Omental fat pad (tissue), 4 donors: ENCODE results near the gene LRPAP1. TPM values are rescaled to one million over a fixed set of nuclear protein-coding genes. Genes with fewer than 3 reads are reported as not detected.

ENCODE experiments used
- ATAC-seq: fragments of 150-250 bp; one replicate; pipeline ENCODE4 v1.9.1; 2016; ENCODE audit warnings: mild to moderate bottlenecking, moderate library complexity; ENCODE audit not compliant: low FRiP score
- DNase-seq: peaks from one replicate; pipeline ENCODE4 v3.0.0-alpha.2; 2019; ENCODE audit warnings: low spot score
- total RNA-seq, 4 donors: library from RNA; depleted of rRNA; stranded (reverse); fragments of >200 nt; gene quantifications; one replicate each; pipeline ENCODE4 v1.1.0, GENCODE V29; 2016
- TF ChIP-seq, protein P1 (sequence below), 3 donors: fragments of 450-650 bp; IDR thresholded peaks; one replicate each; pipeline ENCODE4 v1.5.1; 2016 to 2017; ENCODE audit warnings: antibody characterized with exemption in 3 of 3, mild to moderate bottlenecking in 3 of 3, moderate library complexity in 2 of 3

The LRPAP1 gene
- total RNA-seq, 4 donors from 2014 or later: 119 to 141 (median 127) TPM

DNA sequence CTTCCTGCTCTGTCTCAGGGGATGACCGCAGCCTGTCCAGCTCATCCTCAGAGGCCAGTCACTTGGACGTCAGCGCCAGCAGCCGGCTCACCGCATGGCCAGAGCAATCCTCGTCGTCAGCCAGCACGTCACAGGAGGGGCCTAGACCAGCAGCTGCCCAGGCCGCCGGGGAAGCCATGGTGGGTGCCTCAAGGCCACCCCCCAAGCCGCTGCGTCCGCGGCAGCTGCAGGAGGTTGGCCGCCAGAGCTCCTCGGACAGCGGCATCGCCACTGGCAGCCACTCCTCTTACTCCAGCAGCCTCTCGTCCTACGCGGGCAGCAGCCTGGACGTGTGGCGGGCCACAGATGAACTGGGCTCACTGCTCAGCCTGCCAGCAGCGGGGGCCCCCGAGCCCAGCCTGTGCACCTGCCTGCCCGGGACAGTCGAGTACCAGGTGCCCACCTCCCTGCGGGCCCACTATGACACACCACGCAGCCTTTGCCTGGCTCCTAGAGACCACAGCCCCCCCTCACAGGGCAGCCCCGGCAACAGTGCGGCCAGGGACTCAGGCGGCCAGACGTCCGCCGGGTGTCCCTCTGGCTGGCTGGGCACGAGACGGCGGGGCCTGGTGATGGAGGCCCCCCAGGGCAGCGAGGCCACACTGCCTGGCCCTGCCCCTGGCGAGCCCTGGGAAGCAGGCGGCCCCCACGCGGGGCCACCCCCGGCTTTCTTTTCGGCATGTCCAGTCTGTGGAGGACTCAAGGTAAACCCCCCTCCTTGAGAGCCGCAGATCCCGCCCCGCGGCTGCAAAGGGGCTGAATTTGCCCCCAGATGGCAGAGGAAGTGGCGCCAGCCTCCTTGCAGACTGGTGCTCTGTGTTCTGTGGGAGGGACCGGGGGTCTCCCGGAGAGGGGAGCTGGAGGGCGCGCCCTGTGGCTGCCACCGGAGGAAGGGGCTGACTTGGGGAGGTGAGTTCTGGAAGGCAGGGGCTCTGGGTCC, 39.2 kb downstream of the LRPAP1 start:
- TF ChIP-seq, protein P1, sequence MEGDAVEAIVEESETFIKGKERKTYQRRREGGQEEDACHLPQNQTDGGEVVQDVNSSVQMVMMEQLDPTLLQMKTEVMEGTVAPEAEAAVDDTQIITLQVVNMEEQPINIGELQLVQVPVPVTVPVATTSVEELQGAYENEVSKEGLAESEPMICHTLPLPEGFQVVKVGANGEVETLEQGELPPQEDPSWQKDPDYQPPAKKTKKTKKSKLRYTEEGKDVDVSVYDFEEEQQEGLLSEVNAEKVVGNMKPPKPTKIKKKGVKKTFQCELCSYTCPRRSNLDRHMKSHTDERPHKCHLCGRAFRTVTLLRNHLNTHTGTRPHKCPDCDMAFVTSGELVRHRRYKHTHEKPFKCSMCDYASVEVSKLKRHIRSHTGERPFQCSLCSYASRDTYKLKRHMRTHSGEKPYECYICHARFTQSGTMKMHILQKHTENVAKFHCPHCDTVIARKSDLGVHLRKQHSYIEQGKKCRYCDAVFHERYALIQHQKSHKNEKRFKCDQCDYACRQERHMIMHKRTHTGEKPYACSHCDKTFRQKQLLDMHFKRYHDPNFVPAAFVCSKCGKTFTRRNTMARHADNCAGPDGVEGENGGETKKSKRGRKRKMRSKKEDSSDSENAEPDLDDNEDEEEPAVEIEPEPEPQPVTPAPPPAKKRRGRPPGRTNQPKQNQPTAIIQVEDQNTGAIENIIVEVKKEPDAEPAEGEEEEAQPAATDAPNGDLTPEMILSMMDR (IDR thresholded peaks at IDR 0.05): no peak
- no peak for DNase-seq
- ATAC-seq: no peak

DNA sequence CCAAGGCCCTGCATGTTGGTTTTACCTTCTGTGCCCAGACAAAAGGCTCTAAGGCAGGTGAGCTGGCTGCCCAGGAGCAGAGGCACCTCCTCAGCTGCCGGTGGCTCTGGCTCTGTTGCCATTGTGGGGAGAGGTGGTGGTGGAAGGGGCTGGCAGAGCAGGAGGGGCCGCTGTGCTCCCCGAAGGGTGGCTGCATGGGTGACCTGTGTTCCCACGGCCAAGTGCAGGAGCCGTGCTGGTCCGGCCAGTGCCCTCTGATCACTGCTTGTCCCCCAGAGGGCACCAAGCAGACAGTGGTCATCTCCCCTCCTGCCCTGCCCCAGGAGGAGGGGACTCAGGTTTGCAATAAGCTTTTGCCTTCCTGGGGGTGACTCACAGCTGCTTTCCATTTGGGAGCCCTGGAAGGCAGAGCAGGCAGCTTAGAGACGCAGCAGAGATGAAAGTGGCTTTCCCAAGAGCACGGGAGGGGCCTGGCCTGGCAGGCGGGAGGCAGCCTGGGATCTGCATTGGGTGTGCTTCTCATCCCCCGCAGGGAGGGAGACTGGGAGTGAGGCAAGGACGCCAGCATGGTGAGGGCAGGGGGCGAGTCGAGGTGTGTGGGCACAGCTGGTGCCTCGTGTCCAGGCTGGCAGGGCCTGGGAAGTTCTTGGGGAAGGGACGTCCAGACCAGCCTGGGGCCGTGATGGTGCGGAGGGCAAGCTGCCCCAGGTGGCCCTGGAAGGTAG, 40.4 kb downstream of the LRPAP1 start:
- TF ChIP-seq, protein P1 (IDR thresholded peaks at IDR 0.05): no peak
- ATAC-seq: no peak
- no peak for DNase-seq

DNA sequence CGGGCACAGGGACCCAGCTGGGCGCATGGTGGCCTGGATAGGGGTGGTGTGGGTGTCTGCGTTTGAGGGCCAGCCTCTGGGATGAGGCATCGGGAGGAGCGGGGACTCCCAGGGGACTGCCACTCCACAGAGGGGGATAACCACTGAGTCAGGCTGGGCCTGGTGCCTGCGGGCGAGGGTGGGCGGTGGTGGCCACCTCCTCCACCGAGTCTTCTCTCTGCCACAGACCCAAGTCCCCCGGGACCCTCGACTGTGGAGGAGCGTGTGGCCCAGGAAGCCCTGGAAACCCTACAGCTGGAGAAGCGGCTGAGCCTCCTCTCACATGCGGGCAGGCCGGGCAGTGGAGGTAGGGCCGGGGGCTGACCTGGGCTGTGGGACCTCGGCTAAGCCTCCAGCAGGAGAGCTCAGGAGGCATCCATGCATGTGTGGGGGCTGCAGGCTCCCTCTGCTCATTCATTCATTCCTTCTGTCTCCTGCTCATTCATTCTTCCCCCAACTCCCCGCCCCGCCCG, 42.7 kb downstream of the LRPAP1 start:
- TF ChIP-seq, protein P1 (IDR thresholded peaks at IDR 0.05): no peak
- DNase-seq: no peak
- ATAC-seq: no peak

DNA sequence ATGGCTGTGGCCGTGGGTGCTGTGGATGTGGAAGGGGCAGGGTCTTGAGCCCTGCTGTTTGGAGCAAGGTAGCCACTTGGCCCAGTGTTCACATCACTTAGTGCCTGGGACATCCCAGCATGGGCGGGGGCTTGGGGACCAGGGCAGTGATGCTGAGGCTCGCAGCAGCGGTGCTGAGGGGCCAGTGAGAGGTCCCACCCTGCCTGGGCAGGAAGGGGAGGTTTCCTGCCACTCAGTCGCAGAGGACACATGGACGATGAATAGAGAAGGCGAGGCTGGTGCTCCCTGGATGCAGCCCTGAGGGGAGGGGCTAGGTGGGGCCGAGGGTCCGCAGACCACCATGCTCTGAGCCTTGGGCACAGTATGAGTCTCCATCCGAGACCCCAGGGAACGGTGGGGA, 43.4 kb downstream of the LRPAP1 start:
- ATAC-seq (no peak), DNase-seq (no peak)
- TF ChIP-seq, protein P1 (IDR thresholded peaks at IDR 0.05): no peak

DNA sequence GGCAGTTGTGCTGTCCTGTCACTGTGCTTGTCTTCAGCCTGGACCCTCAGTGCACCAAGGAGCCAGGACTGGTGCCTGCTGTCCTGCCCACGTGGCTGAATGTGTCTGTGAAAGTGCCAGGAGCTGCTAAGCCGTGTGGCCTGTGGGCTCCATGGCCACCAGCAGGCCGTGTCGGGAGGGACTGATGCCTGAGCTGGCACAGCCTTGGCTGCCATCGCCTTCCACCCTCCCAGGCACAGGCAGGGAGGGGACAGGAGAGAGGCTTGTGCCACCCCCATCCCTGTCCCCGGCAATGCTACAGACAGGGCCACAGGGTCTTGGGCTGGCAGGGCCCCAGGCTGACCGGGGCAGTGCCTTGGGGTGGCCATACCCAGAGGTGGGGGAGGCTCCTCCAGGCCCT, 44.4 kb downstream of the LRPAP1 start:
- no peak for ATAC-seq
- DNase-seq: no peak
- TF ChIP-seq, protein P1 (IDR thresholded peaks at IDR 0.05): no peak

DNA sequence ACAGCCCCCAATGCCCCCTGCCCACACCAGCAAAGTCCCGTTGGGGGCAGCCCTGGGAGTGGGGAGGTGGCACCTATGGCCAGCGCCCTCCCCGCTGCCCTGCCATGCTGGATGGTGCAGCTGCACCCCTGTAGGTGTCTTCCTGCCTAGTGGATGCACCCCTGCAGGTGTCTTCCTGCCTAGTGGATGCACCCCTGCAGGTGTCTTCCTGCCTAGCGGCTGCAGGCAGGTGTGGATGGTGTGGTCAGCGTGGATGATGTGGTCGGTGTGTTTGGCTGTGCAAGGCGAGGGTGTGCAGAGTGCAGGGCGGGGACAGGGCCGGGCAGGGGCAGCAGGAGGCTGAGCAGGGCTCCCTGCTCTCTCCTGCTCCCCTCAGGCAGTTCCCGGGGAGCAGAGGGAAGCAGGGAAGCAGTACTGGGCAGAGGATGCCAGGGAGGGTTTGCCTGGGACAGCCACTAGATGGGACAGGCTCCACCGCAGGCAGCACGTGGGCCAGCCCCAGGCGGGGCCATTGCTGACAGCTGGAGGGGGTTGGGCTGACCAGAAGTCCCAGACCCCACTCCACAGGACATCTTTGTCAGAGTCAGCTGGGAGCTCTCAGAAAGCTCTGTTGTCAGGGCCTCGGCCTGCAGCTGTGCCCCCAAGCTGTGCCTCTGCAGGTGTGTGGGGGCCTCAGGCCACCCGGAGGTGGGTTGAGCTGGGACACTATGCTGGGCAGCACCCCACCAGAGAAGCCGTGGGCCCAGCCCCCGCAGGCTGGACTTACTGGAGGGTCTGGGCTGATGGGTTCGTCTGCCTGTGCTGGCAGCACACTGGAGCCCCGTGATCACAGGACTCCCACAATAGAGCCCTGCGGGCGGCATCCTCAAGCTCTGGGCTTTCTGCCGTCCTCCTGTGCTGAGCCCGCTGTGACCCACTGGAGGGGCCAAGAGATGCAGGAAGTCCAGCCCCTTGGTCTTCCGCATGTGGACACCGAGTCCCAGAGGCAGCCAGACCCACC, 45.4 kb downstream of the LRPAP1 start:
- TF ChIP-seq, protein P1 (IDR thresholded peaks at IDR 0.05): no peak
- no peak for ATAC-seq
- DNase-seq: no peak
